GM23338 (cell line): ENCODE measurements around the gene BPIFB6. TPM values are rescaled to one million over a fixed set of nuclear protein-coding genes. Genes with fewer than 3 reads are reported as not detected.

Experiments used
- ATAC-seq: fragments of 200-7000 bp; cut with Tn5 transposase; 3 replicates; pipeline ENCODE4 v1.9.1; 2020
- DNase-seq: peaks from one replicate; pipeline ENCODE4 v3.0.0-alpha.2; 2015; ENCODE audit warnings: low spot score
- H2AFZ ChIP-seq: fragments of 200-600 bp; sonication (generic); 2 replicates; pipeline ENCODE4 v1.8.0; 2016; ENCODE audit warnings: antibody characterized with exemption, mild to moderate bottlenecking, moderate library complexity
- H3F3A ChIP-seq: fragments of 200-600 bp; sonication (generic); replicated peaks from 2 replicates; pipeline ENCODE4 v1.8.0; 2017; ENCODE audit warnings: antibody characterized with exemption, mixed run types, low read depth
- H3K27ac ChIP-seq: fragments of 200-600 bp; sonication (generic); 2 replicates; pipeline ENCODE4 v1.6.1; 2016; ENCODE audit warnings: low read depth
- H3K27me3 ChIP-seq: fragments of 200-600 bp; sonication (generic); 2 replicates; pipeline ENCODE4 v1.8.0; 2016; ENCODE audit warnings: mild to moderate bottlenecking, mixed run types, moderate library complexity; ENCODE audit not compliant: insufficient read depth
- H3K36me3 ChIP-seq: fragments of 200-600 bp; sonication (generic); 2 replicates; pipeline ENCODE4 v1.8.0; 2016; ENCODE audit warnings: mild to moderate bottlenecking; ENCODE audit not compliant: insufficient read depth
- H3K4me1 ChIP-seq: fragments of 200-600 bp; sonication (generic); 2 replicates; pipeline ENCODE4 v1.8.0; 2016; ENCODE audit warnings: mild to moderate bottlenecking, moderate library complexity; ENCODE audit not compliant: insufficient read depth
- H3K4me2 ChIP-seq: fragments of 200-600 bp; sonication (generic); 2 replicates; pipeline ENCODE4 v1.7.1; 2017; ENCODE audit warnings: mixed run types
- H3K4me3 ChIP-seq: fragments of 200-600 bp; sonication (generic); 2 replicates; pipeline ENCODE4 v1.6.1; 2016; ENCODE audit warnings: mixed run types
- H3K79me2 ChIP-seq: fragments of 200-600 bp; sonication (generic); replicated peaks from 2 replicates; pipeline ENCODE4 v1.8.0; 2017; ENCODE audit warnings: mild to moderate bottlenecking; ENCODE audit not compliant: insufficient read depth
- H3K9me2 ChIP-seq: fragments of 200-600 bp; sonication (generic); 2 replicates; pipeline ENCODE4 v1.8.0; 2017; ENCODE audit not compliant: insufficient read depth
- H4K20me1 ChIP-seq: fragments of 200-600 bp; sonication (generic); replicated peaks from 2 replicates; pipeline ENCODE4 v1.8.0; 2017; ENCODE audit warnings: mild to moderate bottlenecking; ENCODE audit not compliant: insufficient read depth
- H3K27ac Mint-ChIP-seq: 2 replicates; pipeline ENCODE4 v1.8.0; 2020; ENCODE audit warnings: inconsistent platforms, mild to moderate bottlenecking, moderate library complexity, mixed read lengths
- H3K27me3 Mint-ChIP-seq: 3 replicates; pipeline ENCODE4 v1.8.0; 2022; ENCODE audit warnings: low read depth, mild to moderate bottlenecking, moderate library complexity, mixed read lengths, inconsistent platforms; ENCODE audit not compliant: insufficient read depth, poor library complexity
- H3K36me3 Mint-ChIP-seq: 3 replicates; pipeline ENCODE4 v1.8.0; 2021; ENCODE audit warnings: low read depth, mild to moderate bottlenecking, inconsistent platforms, moderate library complexity, mixed read lengths
- H3K4me1 Mint-ChIP-seq: 3 replicates; pipeline ENCODE4 v1.8.0; 2020; ENCODE audit warnings: mild to moderate bottlenecking, inconsistent platforms, mixed read lengths
- H3K4me3 Mint-ChIP-seq: 3 replicates; pipeline ENCODE4 v1.8.0; 2021; ENCODE audit warnings: moderate library complexity, mild to moderate bottlenecking, inconsistent platforms, mixed read lengths
- H3K9me3 Mint-ChIP-seq: 3 replicates; pipeline ENCODE4 v1.8.0; 2020; ENCODE audit warnings: moderate library complexity, mild to moderate bottlenecking, inconsistent platforms, mixed read lengths
- CREB1 ChIP-seq: fragments of 250-450 bp; sonication (Bioruptor Pico); IDR thresholded peaks from 2 replicates; pipeline ENCODE4 v1.5.0; 2020; ENCODE audit warnings: low read depth, mild to moderate bottlenecking, moderate library complexity
- EZH2 ChIP-seq: fragments of 200-600 bp; sonication (generic); IDR thresholded peaks from one replicate; pipeline ENCODE4 v1.8.0; 2017; ENCODE audit warnings: antibody characterized with exemption, mild to moderate bottlenecking, low read depth; ENCODE audit not compliant: unreplicated experiment
- NANOG ChIP-seq: IDR thresholded peaks from 2 replicates; pipeline ENCODE4 v1.6.1; 2016; ENCODE audit warnings: antibody characterized with exemption, borderline replicate concordance
- STAT1 ChIP-seq: IDR thresholded peaks from one replicate; pipeline ENCODE4 v1.6.1; 2016; ENCODE audit warnings: antibody characterized with exemption; ENCODE audit not compliant: unreplicated experiment
- ZNF114 ChIP-seq: fragments of 250-450 bp; sonication (Bioruptor Pico); IDR thresholded peaks from 2 replicates; pipeline ENCODE4 v1.5.0; 2020; ENCODE audit warnings: mild to moderate bottlenecking, moderate library complexity
- polyA plus RNA-seq: library from polyadenylated mRNA; unstranded; fragments of >200 nt; fragmentation: Nextera tagmentation; extraction: Ambion mirVana; gene quantifications from 2 replicates; pipeline ENCODE4 v1.2.1, GENCODE V29; 2016
- total RNA-seq: library from RNA; depleted of rRNA; stranded (reverse); fragments of >200 nt; shearing (Covaris generic); gene quantifications from 2 replicates; pipeline ENCODE4 v1.2.3, GENCODE V29; 2014
- TF ChIP-seq, protein P1 (sequence below): fragments of 250-450 bp; sonication (Bioruptor Pico); IDR thresholded peaks from 2 replicates; pipeline ENCODE4 v1.5.0; 2020; ENCODE audit warnings: mild to moderate bottlenecking, moderate library complexity
- TF ChIP-seq, protein P2 (sequence below): IDR thresholded peaks from one replicate; pipeline ENCODE4 v1.6.1; 2018; ENCODE audit warnings: antibody characterized with exemption; ENCODE audit not compliant: unreplicated experiment

The BPIFB6 gene
- total and polyA plus RNA-seq, 2 experiments from 2014 or later, result not detected

GRCh38 chr20:33034115-33034514, 2.7 kb downstream of the BPIFB6 start (continued):
- no peak for TF ChIP-seq CREB1
- TF ChIP-seq, protein P1, sequence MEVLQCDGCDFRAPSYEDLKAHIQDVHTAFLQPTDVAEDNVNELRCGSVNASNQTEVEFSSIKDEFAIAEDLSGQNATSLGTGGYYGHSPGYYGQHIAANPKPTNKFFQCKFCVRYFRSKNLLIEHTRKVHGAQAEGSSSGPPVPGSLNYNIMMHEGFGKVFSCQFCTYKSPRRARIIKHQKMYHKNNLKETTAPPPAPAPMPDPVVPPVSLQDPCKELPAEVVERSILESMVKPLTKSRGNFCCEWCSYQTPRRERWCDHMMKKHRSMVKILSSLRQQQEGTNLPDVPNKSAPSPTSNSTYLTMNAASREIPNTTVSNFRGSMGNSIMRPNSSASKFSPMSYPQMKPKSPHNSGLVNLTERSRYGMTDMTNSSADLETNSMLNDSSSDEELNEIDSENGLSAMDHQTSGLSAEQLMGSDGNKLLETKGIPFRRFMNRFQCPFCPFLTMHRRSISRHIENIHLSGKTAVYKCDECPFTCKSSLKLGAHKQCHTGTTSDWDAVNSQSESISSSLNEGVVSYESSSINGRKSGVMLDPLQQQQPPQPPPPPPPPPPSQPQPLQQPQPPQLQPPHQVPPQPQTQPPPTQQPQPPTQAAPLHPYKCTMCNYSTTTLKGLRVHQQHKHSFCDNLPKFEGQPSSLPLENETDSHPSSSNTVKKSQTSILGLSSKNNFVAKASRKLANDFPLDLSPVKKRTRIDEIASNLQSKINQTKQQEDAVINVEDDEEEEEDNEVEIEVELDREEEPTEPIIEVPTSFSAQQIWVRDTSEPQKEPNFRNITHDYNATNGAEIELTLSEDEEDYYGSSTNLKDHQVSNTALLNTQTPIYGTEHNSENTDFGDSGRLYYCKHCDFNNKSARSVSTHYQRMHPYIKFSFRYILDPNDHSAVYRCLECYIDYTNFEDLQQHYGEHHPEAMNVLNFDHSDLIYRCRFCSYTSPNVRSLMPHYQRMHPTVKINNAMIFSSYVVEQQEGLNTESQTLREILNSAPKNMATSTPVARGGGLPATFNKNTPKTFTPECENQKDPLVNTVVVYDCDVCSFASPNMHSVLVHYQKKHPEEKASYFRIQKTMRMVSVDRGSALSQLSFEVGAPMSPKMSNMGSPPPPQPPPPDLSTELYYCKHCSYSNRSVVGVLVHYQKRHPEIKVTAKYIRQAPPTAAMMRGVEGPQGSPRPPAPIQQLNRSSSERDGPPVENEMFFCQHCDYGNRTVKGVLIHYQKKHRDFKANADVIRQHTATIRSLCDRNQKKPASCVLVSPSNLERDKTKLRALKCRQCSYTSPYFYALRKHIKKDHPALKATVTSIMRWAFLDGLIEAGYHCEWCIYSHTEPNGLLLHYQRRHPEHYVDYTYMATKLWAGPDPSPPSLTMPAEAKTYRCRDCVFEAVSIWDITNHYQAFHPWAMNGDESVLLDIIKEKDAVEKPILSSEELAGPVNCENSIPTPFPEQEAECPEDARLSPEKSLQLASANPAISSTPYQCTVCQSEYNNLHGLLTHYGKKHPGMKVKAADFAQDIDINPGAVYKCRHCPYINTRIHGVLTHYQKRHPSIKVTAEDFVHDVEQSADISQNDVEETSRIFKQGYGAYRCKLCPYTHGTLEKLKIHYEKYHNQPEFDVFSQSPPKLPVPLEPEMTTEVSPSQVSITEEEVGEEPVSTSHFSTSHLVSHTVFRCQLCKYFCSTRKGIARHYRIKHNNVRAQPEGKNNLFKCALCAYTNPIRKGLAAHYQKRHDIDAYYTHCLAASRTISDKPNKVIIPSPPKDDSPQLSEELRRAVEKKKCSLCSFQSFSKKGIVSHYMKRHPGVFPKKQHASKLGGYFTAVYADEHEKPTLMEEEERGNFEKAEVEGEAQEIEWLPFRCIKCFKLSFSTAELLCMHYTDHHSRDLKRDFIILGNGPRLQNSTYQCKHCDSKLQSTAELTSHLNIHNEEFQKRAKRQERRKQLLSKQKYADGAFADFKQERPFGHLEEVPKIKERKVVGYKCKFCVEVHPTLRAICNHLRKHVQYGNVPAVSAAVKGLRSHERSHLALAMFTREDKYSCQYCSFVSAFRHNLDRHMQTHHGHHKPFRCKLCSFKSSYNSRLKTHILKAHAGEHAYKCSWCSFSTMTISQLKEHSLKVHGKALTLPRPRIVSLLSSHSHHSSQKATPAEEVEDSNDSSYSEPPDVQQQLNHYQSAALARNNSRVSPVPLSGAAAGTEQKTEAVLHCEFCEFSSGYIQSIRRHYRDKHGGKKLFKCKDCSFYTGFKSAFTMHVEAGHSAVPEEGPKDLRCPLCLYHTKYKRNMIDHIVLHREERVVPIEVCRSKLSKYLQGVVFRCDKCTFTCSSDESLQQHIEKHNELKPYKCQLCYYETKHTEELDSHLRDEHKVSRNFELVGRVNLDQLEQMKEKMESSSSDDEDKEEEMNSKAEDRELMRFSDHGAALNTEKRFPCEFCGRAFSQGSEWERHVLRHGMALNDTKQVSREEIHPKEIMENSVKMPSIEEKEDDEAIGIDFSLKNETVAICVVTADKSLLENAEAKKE, result no peak
- no peak for TF ChIP-seq ZNF114 (CRISPR knock-in tag)
- TF ChIP-seq NANOG, result no peak

DNA sequence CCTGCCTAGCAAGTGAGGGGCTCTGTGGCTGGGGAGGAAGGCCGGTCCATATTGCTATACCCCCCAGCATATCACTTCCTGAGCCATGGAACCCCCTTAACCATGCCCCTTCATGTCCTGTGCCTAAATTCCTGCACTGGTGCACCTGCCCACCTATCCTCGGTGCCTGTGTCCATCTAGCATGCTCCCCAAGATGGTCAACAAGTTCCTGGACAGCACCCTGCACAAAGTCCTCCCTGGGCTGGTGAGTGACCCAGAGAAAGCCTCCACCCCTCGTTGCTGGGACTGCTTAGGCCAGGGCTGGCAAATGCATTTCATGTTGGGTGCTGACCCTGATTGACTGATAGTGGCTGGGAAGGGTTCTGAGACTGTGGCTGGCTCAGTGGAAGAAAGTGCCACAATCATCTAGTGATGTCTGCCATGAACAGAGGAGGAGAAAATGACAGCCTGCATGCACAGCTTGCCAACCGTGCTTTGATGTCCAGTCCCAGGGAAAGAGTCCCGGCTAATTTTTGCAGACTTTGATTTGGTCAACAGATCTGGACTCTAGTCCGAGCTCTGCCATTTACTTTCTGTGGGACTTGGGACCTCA, 3.5 kb downstream of the BPIFB6 start:
- Histone ChIP-seq H2AFZ (no peak overlapping the region), H3K9me2 (no peaks in the 10 kb centered on the region), H3K4me1 (no peaks in the 10 kb centered on the region), H3K4me3 (no peak overlapping the region), H3K27ac (no peak overlapping the region), H3F3A (no peaks in the 10 kb centered on the region), H3K4me2 (no peak overlapping the region), H3K79me2 (no peaks in the 10 kb centered on the region), H3K27me3 (no peaks in the 10 kb centered on the region), H3K36me3 (no peaks in the 10 kb centered on the region), H4K20me1 (no peaks in the 10 kb centered on the region)
- H3K4me1 Mint-ChIP-seq, result no peaks in the 10 kb centered on the region
- H3K36me3 Mint-ChIP-seq, result no peaks in the 10 kb centered on the region
- ATAC-seq, result no peak
- peaks cover 7% of the 10 kb centered on the region for H3K27me3 Mint-ChIP-seq
- 0 out of 3 replicates have a peak, but pooled peaks cover 3% of the 10 kb centered on the region for H3K9me3 Mint-ChIP-seq
- H3K4me3 Mint-ChIP-seq, result no peak overlapping the region
- DNase-seq, result no peak
- no peak for TF ChIP-seq CREB1
- TF ChIP-seq NANOG, result no peak
- no peak overlapping the region for H3K27ac Mint-ChIP-seq

DNA sequence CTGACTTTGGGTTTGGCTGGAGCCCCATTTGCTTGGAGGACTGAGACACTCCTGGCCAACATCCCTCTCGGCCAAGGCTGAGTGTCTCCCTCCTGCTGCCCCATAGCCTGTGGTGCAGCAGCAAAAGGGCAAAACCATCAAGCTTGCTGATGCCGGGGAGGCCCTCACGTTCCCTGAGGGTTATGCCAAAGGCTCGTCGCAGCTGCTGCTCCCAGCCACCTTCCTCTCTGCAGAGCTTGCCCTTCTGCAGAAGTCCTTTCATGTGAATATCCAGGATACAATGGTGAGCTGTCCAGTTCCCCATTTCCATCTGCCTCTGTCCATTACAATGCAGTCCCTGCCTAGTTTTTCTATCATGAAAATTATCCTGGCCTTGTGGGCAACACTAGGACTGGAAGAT, 6.0 kb downstream of the BPIFB6 start:
- Histone ChIP-seq H3K36me3 (no peaks in the 10 kb centered on the region), H3F3A (no peaks in the 10 kb centered on the region), H3K4me1 (no peaks in the 10 kb centered on the region), H4K20me1 (no peaks in the 10 kb centered on the region), H3K27me3 (no peaks in the 10 kb centered on the region), H3K9me2 (peaks cover 2% of the 10 kb centered on the region; the same call in 1 of the 2 replicates), H3K4me3 (no peak overlapping the region), H2AFZ (no peak overlapping the region), H3K79me2 (no peaks in the 10 kb centered on the region), H3K4me2 (no peak overlapping the region), H3K27ac (no peak overlapping the region)
- H3K36me3 Mint-ChIP-seq, result no peaks in the 10 kb centered on the region
- DNase-seq (no peak), ATAC-seq (no peak)
- TF ChIP-seq, protein P2, sequence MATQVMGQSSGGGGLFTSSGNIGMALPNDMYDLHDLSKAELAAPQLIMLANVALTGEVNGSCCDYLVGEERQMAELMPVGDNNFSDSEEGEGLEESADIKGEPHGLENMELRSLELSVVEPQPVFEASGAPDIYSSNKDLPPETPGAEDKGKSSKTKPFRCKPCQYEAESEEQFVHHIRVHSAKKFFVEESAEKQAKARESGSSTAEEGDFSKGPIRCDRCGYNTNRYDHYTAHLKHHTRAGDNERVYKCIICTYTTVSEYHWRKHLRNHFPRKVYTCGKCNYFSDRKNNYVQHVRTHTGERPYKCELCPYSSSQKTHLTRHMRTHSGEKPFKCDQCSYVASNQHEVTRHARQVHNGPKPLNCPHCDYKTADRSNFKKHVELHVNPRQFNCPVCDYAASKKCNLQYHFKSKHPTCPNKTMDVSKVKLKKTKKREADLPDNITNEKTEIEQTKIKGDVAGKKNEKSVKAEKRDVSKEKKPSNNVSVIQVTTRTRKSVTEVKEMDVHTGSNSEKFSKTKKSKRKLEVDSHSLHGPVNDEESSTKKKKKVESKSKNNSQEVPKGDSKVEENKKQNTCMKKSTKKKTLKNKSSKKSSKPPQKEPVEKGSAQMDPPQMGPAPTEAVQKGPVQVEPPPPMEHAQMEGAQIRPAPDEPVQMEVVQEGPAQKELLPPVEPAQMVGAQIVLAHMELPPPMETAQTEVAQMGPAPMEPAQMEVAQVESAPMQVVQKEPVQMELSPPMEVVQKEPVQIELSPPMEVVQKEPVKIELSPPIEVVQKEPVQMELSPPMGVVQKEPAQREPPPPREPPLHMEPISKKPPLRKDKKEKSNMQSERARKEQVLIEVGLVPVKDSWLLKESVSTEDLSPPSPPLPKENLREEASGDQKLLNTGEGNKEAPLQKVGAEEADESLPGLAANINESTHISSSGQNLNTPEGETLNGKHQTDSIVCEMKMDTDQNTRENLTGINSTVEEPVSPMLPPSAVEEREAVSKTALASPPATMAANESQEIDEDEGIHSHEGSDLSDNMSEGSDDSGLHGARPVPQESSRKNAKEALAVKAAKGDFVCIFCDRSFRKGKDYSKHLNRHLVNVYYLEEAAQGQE, result no peak
- no peak for TF ChIP-seq STAT1
- TF ChIP-seq EZH2, result no peak
- no peak for TF ChIP-seq NANOG
- H3K4me1 Mint-ChIP-seq, result no peaks in the 10 kb centered on the region
- 0 out of 3 replicates have a peak, but pooled peaks cover 3% of the 10 kb centered on the region for H3K9me3 Mint-ChIP-seq
- H3K27ac Mint-ChIP-seq, result no peak overlapping the region
- H3K27me3 Mint-ChIP-seq, result peaks cover 11% of the 10 kb centered on the region
- H3K4me3 Mint-ChIP-seq, result no peak overlapping the region
